ENCODE measurements around the gene GPR153.

Gene GPR153

GRCh38 chr1:6198646-6199297 is 62.1 kb downstream of the GPR153 start:
- no peak for DNase-seq

GRCh38 chr1:6197746-6198427 is 63.0 kb downstream of the GPR153 start:
- no peak for DNase-seq
